K562 (cell line): ENCODE measurements around the gene PPP1R36. TPM values are rescaled to one million over a fixed set of nuclear protein-coding genes. Genes with fewer than 3 reads are reported as not detected.

Experiments used
- ATAC-seq: fragments of 200-7000 bp; cut with Tn5 transposase; 3 replicates; pipeline ENCODE4 v1.9.1; 2020; ENCODE audit warnings: moderate library complexity
- BruUV-seq: library from RNA; stranded (reverse); fragments of 400-500 nt; replicated peaks from 2 replicates; lab custom pipeline; 2021; lab: Mats Ljungman, UMichigan
- CTCF ChIA-PET: fragments of 300-600 bp; formaldehyde crosslinking; extraction: SDS; loops from one replicate; lab custom pipeline; 2021; ENCODE audit warnings: low intra/inter-chr PET ratio; lab: Yijun Ruan, JAX
- POLR2A ChIA-PET: fragments of 300-600, 350-650 bp; sonication (Branson Sonifier 250); formaldehyde crosslinking; extraction: SDS; loops from one replicate; lab custom pipeline; 2021; ENCODE audit warnings: antibody characterized with exemption, inconsistent platforms; lab: Yijun Ruan, JAX
- DNase-seq, 4 experiments: peaks; one replicate each; pipeline versions ENCODE4 v3.0.0 to v3.0.0-alpha.2; 2011 to 2018; ENCODE audit warnings: low spot score in 3 of 4, mixed read lengths in 3 of 4; ENCODE audit errors: extremely low read depth in 1 of 4
- FAIRE-seq: peaks from 2 replicates; lab custom pipeline; 2011; peaks lifted over from hg19 to GRCh38; lab: Jason Lieb, UNC
- H2AFZ ChIP-seq: 2 replicates; pipeline ENCODE4 v1.6.0; 2011; ENCODE audit warnings: low read depth, low read length, control low read depth, inconsistent platforms
- H3K27ac ChIP-seq: fragments of 200-600 bp; 3 replicates; pipeline ENCODE4 v1.8.0; 2011; ENCODE audit warnings: low read depth, mild to moderate bottlenecking, control low read depth, inconsistent platforms, low read length, moderate library complexity, mixed read lengths; ENCODE audit errors: extremely low read depth
- H3K27me3 ChIP-seq, 2 experiments: fragments of 300-600 bp in 1 of 2; 2 replicates in 1 of 2; 3 replicates in 1 of 2; pipeline versions ENCODE4 v1.6.0 to v1.8.0; 2011; ENCODE audit warnings: inconsistent platforms in 2 of 2, low read length in 2 of 2, mild to moderate bottlenecking in 1 of 2, mixed read lengths in 1 of 2, moderate library complexity in 1 of 2; ENCODE audit not compliant: control insufficient read depth in 2 of 2, insufficient read depth in 2 of 2
- H3K36me3 ChIP-seq: fragments of 300-600 bp; 3 replicates; pipeline ENCODE4 v1.8.0; 2011; ENCODE audit warnings: mild to moderate bottlenecking, low read length, inconsistent platforms; ENCODE audit not compliant: control insufficient read depth, insufficient read depth
- H3K4me1 ChIP-seq, 2 experiments: fragments of 200-600 bp in 1 of 2; replicated peaks in 1 of 2; 2 replicates in 1 of 2; 3 replicates in 1 of 2; pipeline versions ENCODE4 v1.5.1 to v1.8.0; 2011; ENCODE audit warnings: inconsistent platforms in 2 of 2, low read length in 2 of 2, mild to moderate bottlenecking in 1 of 2, mixed read lengths in 1 of 2, moderate library complexity in 1 of 2; ENCODE audit not compliant: control insufficient read depth in 2 of 2, insufficient read depth in 2 of 2
- H3K4me2 ChIP-seq: 2 replicates; pipeline ENCODE4 v1.6.1; 2011; ENCODE audit warnings: low read length, control low read depth, inconsistent platforms, mixed read lengths; ENCODE audit not compliant: insufficient read depth
- H3K4me3 ChIP-seq: fragments of 200-600 bp; sonication (generic), shearing (Covaris generic); 2 replicates; pipeline ENCODE4 v1.5.1; 2016; ENCODE audit warnings: control low read depth, inconsistent platforms
- H3K79me2 ChIP-seq: fragments of 200-600 bp; 3 replicates; pipeline ENCODE4 v1.8.0; 2011; ENCODE audit warnings: low read length, inconsistent platforms; ENCODE audit not compliant: control insufficient read depth, insufficient read depth
- H3K9ac ChIP-seq, 2 experiments: 2 replicates each; pipeline versions ENCODE4 v1.6.0 to v1.6.1; 2011; ENCODE audit warnings: low read depth in 2 of 2, low read length in 2 of 2, control low read depth in 1 of 2, inconsistent platforms in 1 of 2, mild to moderate bottlenecking in 1 of 2, mixed read lengths in 1 of 2; ENCODE audit not compliant: insufficient read depth in 1 of 2
- H3K9me1 ChIP-seq: one replicate; pipeline ENCODE4 v1.6.0; 2011; ENCODE audit warnings: inconsistent platforms, mild to moderate bottlenecking, low read length, moderate library complexity; ENCODE audit not compliant: control insufficient read depth, insufficient read depth
- H3K9me3 ChIP-seq: replicated peaks from 2 replicates; pipeline ENCODE4 v1.5.1; 2011; ENCODE audit warnings: low read depth, low read length, inconsistent platforms; ENCODE audit not compliant: control insufficient read depth, insufficient read depth
- H4K20me1 ChIP-seq: replicated peaks from 2 replicates; pipeline ENCODE4 v1.6.1; 2011; ENCODE audit warnings: low read length, inconsistent platforms, mixed read lengths; ENCODE audit not compliant: control insufficient read depth, insufficient read depth
- ATF1 ChIP-seq, 2 experiments: fragments of 450-650 bp in 1 of 2; IDR thresholded peaks; 2 replicates each; pipeline ENCODE4 v1.6.1; 2016; ENCODE audit warnings: missing compliant biosample characterization in 1 of 2, missing genetic modification characterization in 1 of 2
- CHD2 ChIP-seq: IDR thresholded peaks from 2 replicates; pipeline ENCODE4 v1.6.1; 2011; ENCODE audit warnings: low read depth, low read length
- COPS2 ChIP-seq: fragments of 450-650 bp; conservative IDR thresholded peaks from 2 replicates; pipeline ENCODE4 v1.6.1; 2016; ENCODE audit warnings: mild to moderate bottlenecking, moderate library complexity
- CREB1 ChIP-seq, 2 experiments: sonication (generic) in 1 of 2; formaldehyde crosslinking in 1 of 2; IDR thresholded peaks; 2 replicates each; pipeline versions ENCODE4 v1.6.1 to v1.8.0; 2012 to 2022; ENCODE audit warnings: inconsistent platforms in 1 of 2, mild to moderate bottlenecking in 1 of 2, missing genetic modification reagents in 1 of 2, moderate library complexity in 1 of 2
- CTBP1 ChIP-seq: fragments of 450-650 bp; IDR thresholded peaks from 2 replicates; pipeline ENCODE4 v1.6.1; 2016; ENCODE audit warnings: borderline replicate concordance
- ELF2 ChIP-seq: fragments of 250-450 bp; sonication (Bioruptor Pico); IDR thresholded peaks from 2 replicates; pipeline ENCODE4 v1.5.0; 2021; ENCODE audit warnings: mild to moderate bottlenecking
- GTF2F1 ChIP-seq: IDR thresholded peaks from 2 replicates; pipeline ENCODE4 v1.6.1; 2011; ENCODE audit warnings: low read depth, low read length, improper control_type of control experiment
- HLTF ChIP-seq: fragments of 450-650 bp; IDR thresholded peaks from 2 replicates; pipeline ENCODE4 v1.6.1; 2016
- NFE2L1 ChIP-seq: fragments of 450-650 bp; IDR thresholded peaks from 2 replicates; pipeline ENCODE4 v1.6.1; 2016; ENCODE audit warnings: missing genetic modification characterization, low read depth, mild to moderate bottlenecking, missing compliant biosample characterization, moderate library complexity, borderline replicate concordance
- SLC30A9 ChIP-seq: fragments of 250-450 bp; sonication (Bioruptor Pico); IDR thresholded peaks from 2 replicates; pipeline ENCODE4 v1.8.0; 2022; ENCODE audit warnings: mild to moderate bottlenecking, moderate library complexity
- ZKSCAN1 ChIP-seq: fragments of 150-350 bp; IDR thresholded peaks from 2 replicates; pipeline ENCODE4 v1.6.1; 2016; ENCODE audit warnings: low read depth, low read length
- ZNF121 ChIP-seq: sonication (generic); formaldehyde crosslinking; conservative IDR thresholded peaks from 2 replicates; pipeline ENCODE4 v1.8.0; 2022; ENCODE audit warnings: missing genetic modification reagents
- ZNF184 ChIP-seq: sonication (generic); formaldehyde crosslinking; IDR thresholded peaks from 2 replicates; pipeline ENCODE4 v1.5.0; 2020; ENCODE audit warnings: missing genetic modification reagents
- ZNF316 ChIP-seq: fragments of 450-650 bp; IDR thresholded peaks from 2 replicates; pipeline ENCODE4 v1.6.1; 2016
- WGBS: fragments of 100-300 bp; shearing (Covaris generic); methylation state at CpG from one replicate; pipeline ENCODE4 v1.1.6; 2016; ENCODE audit warnings: low coverage, mixed read lengths; ENCODE audit not compliant: insufficient coverage; ENCODE audit errors: missing lambda C conversion rate; 5-methylcytosine and 5-hydroxymethylcytosine counted together
- in situ Hi-C: fragments of 300-500 bp; cut with MboI; formaldehyde crosslinking; loops from 4 replicates; pipeline ENCODE4 v1.15.0; 2018; ENCODE audit warnings: inconsistent platforms, mixed read lengths
- intact Hi-C: fragments of 100-400 bp; cut with micrococcal nuclease; formaldehyde crosslinking; loops from 2 replicates; pipeline ENCODE4 v1.14.2; 2022
- polyA plus RNA-seq, 8 experiments: library from polyadenylated mRNA; depleted of rRNA in 4 of 8; stranded (reverse) in 5 of 8; unstranded in 3 of 8; fragments of >200 nt; fragmentation: Nextera tagmentation in 2 of 8; fragmentation: Illumina TruSeq in 1 of 8; extraction: Ambion mirVana in 2 of 8; extraction: Trizol in 1 of 8; gene quantifications; 2 replicates each; pipeline versions ENCODE4 v1.2.1 to v1.2.3, GENCODE V29; 2011 to 2014; ENCODE audit warnings: inconsistent platforms in 1 of 8, missing spikeins in 1 of 8
- total RNA-seq, 7 experiments: library from RNA; depleted of rRNA in 6 of 7; stranded (reverse); fragments of >200 nt in 6 of 7; fragmentation: Illumina TruSeq in 2 of 7; extraction: Trizol in 2 of 7; gene quantifications; 2 replicates each; pipeline versions ENCODE4 v1.2.1 to v1.2.3, GENCODE V29; 2011 to 2021; ENCODE audit warnings: low replicate concordance in 1 of 7
- TF ChIP-seq, protein P1 (sequence below), 2 experiments: fragments of 150-350 bp in 1 of 2; IDR thresholded peaks; 2 replicates each; pipeline ENCODE4 v1.6.1; 2012 to 2016; ENCODE audit warnings: low read depth in 2 of 2, low read length in 2 of 2, mild to moderate bottlenecking in 1 of 2, moderate library complexity in 1 of 2

Gene PPP1R36
- total and polyA plus RNA-seq, 9 of the 15 experiments (the other 6 are each of a cell fraction or from before 2014, with no cell fraction given), result 0.29 TPM; not detected in 8

- H3K9ac ChIP-seq, result no peak overlapping the region
- peaks cover 4 to 19% of the 10 kb centered on the region in 2 experiments; a peak in 3 of 5 replicates for H3K27me3 ChIP-seq
- no peak overlapping the region for H3K4me2 ChIP-seq
- no peak overlapping the region for H3K4me3 ChIP-seq
- no peak overlapping the region for H2AFZ ChIP-seq
- no peak for DNase-seq
- H3K4me1 ChIP-seq, result no peaks in the 10 kb centered on the region
- intact Hi-C loops, result loop anchor here (5.0 kb wide), 1 partner anchor 295 kb away; no protein-coding TSS in a partner anchor
- TF ChIP-seq GTF2F1 (no peak), CHD2 (no peak), NFE2L1 (tag) (no peak), ZNF121 (no peak), ELF2 (CRISPR knock-in tag) (no peak), COPS2 (no peak), ZNF184 (CRISPR knock-in tag) (no peak), ZKSCAN1 (no peak), SLC30A9 (CRISPR knock-in tag) (no peak), HLTF (no peak), CREB1 (IDR thresholded peaks at IDR 0.05) (no peak), CREB1 (CRISPR knock-in tag; IDR thresholded peaks at IDR 0.05) (no peak), CTBP1 (no peak), ATF1 (CRISPR knock-in tag; IDR thresholded peaks at IDR 0.05) (no peak), ATF1 (tag; IDR thresholded peaks at IDR 0.05) (no peak), ZNF316 (no peak)
- TF ChIP-seq, protein P1, sequence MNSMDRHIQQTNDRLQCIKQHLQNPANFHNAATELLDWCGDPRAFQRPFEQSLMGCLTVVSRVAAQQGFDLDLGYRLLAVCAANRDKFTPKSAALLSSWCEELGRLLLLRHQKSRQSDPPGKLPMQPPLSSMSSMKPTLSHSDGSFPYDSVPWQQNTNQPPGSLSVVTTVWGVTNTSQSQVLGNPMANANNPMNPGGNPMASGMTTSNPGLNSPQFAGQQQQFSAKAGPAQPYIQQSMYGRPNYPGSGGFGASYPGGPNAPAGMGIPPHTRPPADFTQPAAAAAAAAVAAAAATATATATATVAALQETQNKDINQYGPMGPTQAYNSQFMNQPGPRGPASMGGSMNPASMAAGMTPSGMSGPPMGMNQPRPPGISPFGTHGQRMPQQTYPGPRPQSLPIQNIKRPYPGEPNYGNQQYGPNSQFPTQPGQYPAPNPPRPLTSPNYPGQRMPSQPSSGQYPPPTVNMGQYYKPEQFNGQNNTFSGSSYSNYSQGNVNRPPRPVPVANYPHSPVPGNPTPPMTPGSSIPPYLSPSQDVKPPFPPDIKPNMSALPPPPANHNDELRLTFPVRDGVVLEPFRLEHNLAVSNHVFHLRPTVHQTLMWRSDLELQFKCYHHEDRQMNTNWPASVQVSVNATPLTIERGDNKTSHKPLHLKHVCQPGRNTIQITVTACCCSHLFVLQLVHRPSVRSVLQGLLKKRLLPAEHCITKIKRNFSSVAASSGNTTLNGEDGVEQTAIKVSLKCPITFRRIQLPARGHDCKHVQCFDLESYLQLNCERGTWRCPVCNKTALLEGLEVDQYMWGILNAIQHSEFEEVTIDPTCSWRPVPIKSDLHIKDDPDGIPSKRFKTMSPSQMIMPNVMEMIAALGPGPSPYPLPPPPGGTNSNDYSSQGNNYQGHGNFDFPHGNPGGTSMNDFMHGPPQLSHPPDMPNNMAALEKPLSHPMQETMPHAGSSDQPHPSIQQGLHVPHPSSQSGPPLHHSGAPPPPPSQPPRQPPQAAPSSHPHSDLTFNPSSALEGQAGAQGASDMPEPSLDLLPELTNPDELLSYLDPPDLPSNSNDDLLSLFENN (IDR thresholded peaks at IDR 0.05; ENCODE audit: low read depth in 2 of 2, low read length in 2 of 2), result no peak
- in situ Hi-C loops, result loop anchor here (10.0 kb wide), 1 partner anchor 292 kb away; no protein-coding TSS in a partner anchor
- ChIA-PET POLR2A (interaction anchor here (0.5 to 1.3 kb wide), 4 partner anchors 25 to 333 kb away, joined by 3 to 5 read pairs (median 4); no protein-coding TSS in a partner anchor), CTCF (interaction anchor here (1.3 kb wide), 1 partner anchor 293 kb away, joined by 6 read pairs; no protein-coding TSS in a partner anchor)
- ATAC-seq, result no peak
- no peaks in the 10 kb centered on the region for H3K79me2 ChIP-seq
- no peaks in the 10 kb centered on the region; the same call in 1 of the 2 replicates for H4K20me1 ChIP-seq
- H3K36me3 ChIP-seq, result no peaks in the 10 kb centered on the region
- no TSS peak for BruUV-seq
- FAIRE-seq, result no peak
- no peaks in the 10 kb centered on the region for H3K9me3 ChIP-seq
- WGBS, result 3% methylated on average over 2 of the region's 2 CpGs
- no peaks in the 10 kb centered on the region for H3K9me1 ChIP-seq
- H3K27ac ChIP-seq, result no peak overlapping the region
Measured at GRCh38 chr14:64636980-64637429, 87.2 kb downstream of the PPP1R36 start.
